GM12878 (cell line): Measurements from ENCODE around the gene COA3.

Experiments used
- ATF2 ChIP-seq: IDR thresholded peaks from 2 replicates; pipeline ENCODE4 v1.6.1; 2012; ENCODE audit warnings: low read length, inconsistent platforms
- CHD1 ChIP-seq: IDR thresholded peaks from 2 replicates; pipeline ENCODE4 v1.6.1; 2012; ENCODE audit warnings: low read depth, low read length, improper control_type of control experiment
- CTCF ChIP-seq, 3 experiments: IDR thresholded peaks in 2 of 3; conservative IDR thresholded peaks in 1 of 3; 2 replicates each; pipeline ENCODE4 v1.5.1; 2011; ENCODE audit warnings: low read depth in 3 of 3, low read length in 3 of 3, mild to moderate bottlenecking in 3 of 3, control low read depth in 2 of 3, moderate library complexity in 2 of 3, inconsistent platforms in 1 of 3, mixed read lengths in 1 of 3; ENCODE audit not compliant: control insufficient read depth in 2 of 3, insufficient read depth in 1 of 3; ENCODE audit errors: extremely low read depth in 1 of 3
- E2F4 ChIP-seq: IDR thresholded peaks from 2 replicates; pipeline ENCODE4 v1.6.1; 2012; ENCODE audit warnings: low read depth, low read length, improper control_type of control experiment
- EP300 ChIP-seq, 2 experiments: fragments of 150-350 bp in 1 of 2; IDR thresholded peaks; 2 replicates each; pipeline ENCODE4 v1.6.1; 2011 to 2012; ENCODE audit warnings: low read depth in 2 of 2, low read length in 2 of 2, borderline replicate concordance in 1 of 2, improper control_type of control experiment in 1 of 2, inconsistent platforms in 1 of 2; ENCODE audit not compliant: control insufficient read depth in 1 of 2
- HDAC6 ChIP-seq: fragments of 200-600 bp; sonication (generic); IDR thresholded peaks from one replicate; pipeline ENCODE4 v1.8.0; 2017; ENCODE audit warnings: antibody characterized with exemption; ENCODE audit not compliant: unreplicated experiment
- JUNB ChIP-seq: IDR thresholded peaks from 2 replicates; pipeline ENCODE4 v1.6.1; 2016; ENCODE audit warnings: antibody characterized with exemption, mild to moderate bottlenecking
- RAD21 ChIP-seq: IDR thresholded peaks from 2 replicates; pipeline ENCODE4 v1.6.1; 2011; ENCODE audit warnings: mild to moderate bottlenecking, low read depth, low read length, moderate library complexity; ENCODE audit not compliant: insufficient read depth
- SIN3A ChIP-seq: IDR thresholded peaks from 2 replicates; pipeline ENCODE4 v1.6.1; 2012; ENCODE audit warnings: low read depth, low read length, improper control_type of control experiment

GRCh38 chr17:42754782-42755181, 43.7 kb downstream of the COA3 start:
- TF ChIP-seq CTCF (IDR thresholded peaks at IDR 0.05 in 2 of 3, conservative IDR thresholded peaks at IDR 0.05 in 1 of 3; ENCODE audit: control insufficient read depth in 2 of 3, extremely low read depth in 1 of 3, insufficient read depth in 1 of 3, low read depth in 3 of 3, low read length in 3 of 3) (no peak), EP300 (IDR thresholded peaks at IDR 0.05; ENCODE audit: borderline replicate concordance in 1 of 2, control insufficient read depth in 1 of 2, low read depth in 2 of 2, low read length in 2 of 2) (no peak), ATF2 (no peak), E2F4 (no peak), HDAC6 (no peak), SIN3A (no peak), CHD1 (no peak), RAD21 (no peak), JUNB (no peak)
